NCI-H82 treated with DMSO at 0.1 percent for 48 hours (cell line): Measurements from ENCODE around the gene TERT.

Source experiments
- DNase-seq: peaks from one replicate; lab custom pipeline; 2025; ENCODE audit not compliant: unreplicated experiment; lab: John Stamatoyannopoulos, UW

The TERT gene

DNA sequence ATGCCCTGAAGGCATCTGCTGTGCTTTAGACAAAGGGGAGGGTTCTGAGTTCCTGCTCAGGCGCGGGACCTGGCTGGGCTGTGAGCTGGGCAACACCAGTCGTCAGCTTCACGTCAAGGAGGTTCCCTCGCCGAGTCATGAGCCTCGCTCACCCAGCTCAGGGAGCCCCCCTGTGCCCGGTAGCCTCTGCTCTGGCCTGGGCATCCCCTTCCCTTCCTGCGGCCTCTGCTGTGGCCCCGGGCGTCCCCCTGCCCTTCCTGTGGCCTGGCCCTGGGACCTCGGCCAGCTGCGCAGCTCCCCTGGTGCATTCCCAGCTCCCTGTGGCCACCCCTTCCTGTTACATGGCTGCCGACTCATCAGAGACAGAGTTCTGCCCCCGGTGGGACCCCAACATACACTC, 29.8 kb downstream of the TERT start:
- no peak for DNase-seq

DNA sequence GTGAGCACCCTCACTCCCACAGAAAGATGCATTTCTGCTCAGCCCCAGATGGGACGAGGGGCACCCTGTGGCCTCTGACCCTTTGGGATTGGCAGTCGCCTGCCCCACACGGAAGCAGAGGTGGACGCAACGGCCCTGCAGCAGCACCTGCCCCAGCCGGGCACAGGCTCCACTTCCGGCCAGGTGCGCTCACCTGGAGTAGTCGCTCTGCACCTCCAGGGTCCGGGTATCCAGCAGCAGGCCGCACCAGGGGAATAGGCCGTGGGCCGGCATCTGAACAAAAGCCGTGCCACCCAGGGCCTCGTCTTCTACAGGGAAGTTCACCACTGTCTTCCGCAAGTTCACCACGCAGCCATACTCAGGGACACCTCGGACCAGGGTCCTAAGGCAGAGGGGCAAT, 30.7 kb downstream of the TERT start:
- DNase-seq = no peak

DNA sequence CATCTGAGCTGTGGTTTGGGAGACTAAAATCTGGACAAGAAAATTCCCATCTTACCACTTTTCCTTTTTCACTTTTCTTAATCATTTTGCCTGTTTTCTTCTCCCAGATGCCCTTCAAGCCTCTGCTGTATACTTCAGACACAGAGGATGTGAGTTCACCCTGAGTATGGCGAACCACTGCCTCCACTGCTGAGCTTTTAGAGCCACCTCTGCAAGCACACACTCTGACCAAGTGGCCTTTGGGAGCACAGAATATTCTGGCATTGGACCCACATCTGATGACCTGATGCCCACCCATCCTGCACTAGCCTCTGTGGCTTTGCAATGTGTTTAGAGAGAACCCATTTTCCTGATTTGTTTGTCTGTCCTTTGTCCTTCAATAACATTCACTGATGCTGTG, 32.5 kb downstream of the TERT start:
- DNase-seq = no peak

DNA sequence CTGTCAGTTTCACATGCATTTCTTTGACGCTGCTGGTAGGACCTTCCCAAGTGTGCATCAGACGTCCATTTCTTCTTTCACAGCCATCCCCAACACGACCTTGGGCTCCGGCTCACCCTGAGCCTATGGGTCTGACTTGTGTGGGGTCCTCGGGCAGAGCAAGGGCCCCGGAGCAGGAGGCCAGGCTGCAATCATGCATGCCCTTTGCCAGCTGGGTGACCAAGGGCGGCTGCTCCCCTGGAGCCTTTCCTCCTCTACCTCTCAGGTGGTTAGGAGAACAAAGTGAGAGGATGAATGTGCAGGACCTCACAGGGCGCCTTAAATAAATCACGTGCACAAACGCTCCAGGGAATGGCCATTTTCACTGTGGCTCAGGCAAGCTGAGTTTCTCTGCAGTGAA, 33.2 kb downstream of the TERT start:
- DNase-seq = no peak

DNA sequence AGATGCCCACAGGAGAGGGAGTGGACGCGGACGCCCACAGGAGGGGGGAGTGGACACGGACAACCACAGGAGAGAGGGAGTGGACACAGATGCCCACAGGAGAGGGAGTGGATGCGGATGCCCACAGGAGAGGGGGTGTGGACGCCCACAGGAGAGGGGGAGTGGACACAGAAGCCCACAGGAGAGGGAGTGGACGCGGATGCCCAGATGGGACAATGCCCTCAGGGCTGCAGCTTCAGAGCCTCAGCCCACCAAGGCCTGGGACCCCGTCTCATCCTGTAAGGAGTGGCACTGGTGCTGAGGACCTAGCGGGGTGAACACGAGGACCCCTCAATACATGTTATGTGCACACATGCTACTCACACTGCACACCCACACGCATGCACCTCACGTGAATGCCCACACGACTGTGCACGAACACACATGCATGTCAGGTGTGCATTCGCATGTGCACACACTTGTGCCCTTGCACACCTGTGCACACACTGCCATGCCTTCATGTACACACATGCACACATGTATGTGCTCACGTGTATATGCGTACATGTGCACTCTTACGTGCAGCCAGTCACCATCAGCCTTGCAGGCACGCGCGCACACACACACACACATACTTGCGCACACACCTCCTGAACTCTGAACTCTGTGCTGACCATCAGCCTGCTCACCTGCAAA, 34.9 kb downstream of the TERT start:
- DNase-seq = no peak

DNA sequence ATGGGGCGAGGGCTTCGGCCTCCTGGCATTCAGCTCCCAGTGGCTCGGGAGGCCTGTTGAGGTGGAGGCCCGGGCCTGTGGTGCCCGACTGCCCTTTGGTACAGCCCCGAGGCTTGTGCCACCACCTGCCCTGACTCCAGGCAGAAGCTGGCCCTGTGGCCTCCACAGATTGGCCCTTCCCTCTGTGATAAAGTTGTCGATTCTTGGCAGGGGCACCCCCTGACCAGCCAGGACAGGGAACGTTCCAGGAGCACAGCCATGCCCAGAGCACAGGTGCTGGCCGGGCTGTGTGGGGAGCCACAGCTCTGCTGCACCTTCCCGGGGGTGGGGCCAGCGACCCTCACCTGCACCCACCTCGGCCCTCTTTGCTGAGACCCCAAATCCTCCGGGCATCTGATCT, 37.0 kb downstream of the TERT start:
- DNase-seq = no peak

DNA sequence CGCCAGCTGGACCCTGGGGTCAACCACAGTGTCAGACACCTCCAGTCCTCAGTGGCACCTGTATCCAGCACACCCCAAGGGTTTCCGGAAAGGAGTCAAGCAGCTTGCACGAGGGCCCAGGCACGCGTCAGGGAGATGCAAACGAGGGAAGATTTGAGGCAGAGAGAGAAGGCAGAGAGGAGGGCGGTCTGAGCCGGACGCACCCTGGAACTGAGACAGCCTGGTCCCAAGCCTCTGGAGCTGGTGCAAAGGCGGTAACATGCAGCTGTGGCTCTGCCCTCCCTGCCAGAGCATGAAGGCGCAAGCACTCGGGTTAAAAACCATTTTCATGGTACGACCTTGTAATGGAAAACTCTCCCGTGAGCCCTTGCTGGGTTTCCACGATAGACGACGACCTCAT, 37.5 kb downstream of the TERT start:
- DNase-seq = no peak

DNA sequence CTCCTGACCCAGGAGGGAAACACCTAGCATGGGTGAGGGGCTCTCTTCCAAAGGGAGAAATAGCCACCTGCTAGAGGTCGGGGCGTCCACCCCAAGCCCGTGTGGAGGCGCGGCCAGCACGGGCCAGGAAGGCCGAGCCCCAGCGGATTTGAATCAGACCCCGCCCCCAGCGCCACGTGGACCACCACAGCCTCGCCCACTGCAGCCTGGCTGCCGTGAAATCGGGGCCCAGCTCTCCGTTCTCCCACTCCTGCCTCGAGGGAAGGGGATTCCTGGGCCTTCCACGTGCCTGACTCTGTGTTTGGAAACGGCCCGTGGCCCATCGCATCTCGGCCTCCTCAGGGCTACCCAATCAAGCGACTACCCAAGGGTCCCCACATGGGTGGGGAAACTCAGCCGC, 38.1 kb downstream of the TERT start:
- no peak for DNase-seq

DNA sequence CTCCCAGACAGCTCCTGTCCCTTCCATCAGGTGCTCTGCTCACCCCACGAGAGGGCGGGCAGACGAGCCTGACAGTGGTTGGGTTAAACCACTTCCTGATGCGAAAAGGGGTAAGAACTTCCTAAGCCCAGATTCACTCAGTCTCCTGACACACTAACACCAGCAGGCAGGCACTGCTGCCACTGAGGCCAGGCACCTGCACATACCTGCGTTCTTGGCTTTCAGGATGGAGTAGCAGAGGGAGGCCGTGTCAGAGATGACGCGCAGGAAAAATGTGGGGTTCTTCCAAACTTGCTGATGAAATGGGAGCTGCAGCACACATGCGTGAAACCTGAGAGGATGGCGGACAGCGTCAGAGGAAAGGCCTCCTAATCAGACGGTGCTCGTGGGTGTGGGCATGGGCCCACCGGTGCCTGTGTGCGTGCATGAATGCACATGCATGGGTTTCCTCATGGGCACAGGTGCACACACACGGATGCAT, 39.7 kb downstream of the TERT start:
- no peak for DNase-seq

DNA sequence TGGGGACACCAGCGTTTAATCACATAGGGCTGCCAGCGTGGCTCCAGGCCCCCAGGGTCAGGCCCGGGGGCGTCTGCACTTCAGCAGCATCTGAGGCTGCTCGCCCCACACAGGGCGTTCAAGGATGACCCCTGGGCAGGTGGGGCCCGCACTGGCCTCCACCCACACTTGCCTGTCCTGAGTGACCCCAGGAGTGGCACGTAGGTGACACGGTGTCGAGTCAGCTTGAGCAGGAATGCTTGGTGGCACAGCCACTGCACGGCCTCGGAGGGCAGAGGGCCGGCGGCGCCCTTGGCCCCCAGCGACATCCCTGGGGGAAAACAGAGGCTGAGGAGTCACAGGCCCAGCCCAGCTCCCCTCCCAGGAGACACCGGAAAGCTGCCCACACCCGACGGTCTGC, 40.7 kb downstream of the TERT start:
- DNase-seq = no peak

DNA sequence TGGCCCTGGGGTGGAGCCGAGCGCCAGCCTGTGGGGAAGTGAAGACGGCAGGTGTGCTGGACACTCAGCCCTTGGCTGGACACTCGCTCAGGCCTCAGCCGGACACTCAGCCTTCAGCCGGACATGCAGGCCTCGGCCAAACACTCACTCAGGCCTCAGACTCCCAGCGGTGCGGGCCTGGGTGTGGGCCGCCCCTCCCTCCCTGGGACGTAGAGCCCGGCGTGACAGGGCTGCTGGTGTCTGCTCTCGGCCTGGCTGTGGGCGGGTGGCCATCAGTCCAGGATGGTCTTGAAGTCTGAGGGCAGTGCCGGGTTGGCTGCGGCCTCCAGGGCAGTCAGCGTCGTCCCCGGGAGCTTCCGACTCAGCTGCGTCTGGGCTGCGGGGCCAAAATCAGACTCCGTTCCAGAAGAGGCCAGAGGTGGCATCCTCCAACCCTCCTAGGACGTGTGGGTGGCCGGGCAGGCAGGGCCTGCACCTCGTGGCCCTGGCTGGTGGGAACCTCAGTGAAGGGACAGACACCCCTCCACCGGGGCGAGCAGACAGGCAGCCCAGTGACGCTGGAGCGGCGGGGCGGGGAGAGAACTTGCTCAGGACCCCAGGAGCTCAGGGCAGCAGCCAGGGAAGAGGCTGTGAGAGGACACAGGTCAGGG, 41.3 kb downstream of the TERT start:
- DNase-seq = no peak

DNA sequence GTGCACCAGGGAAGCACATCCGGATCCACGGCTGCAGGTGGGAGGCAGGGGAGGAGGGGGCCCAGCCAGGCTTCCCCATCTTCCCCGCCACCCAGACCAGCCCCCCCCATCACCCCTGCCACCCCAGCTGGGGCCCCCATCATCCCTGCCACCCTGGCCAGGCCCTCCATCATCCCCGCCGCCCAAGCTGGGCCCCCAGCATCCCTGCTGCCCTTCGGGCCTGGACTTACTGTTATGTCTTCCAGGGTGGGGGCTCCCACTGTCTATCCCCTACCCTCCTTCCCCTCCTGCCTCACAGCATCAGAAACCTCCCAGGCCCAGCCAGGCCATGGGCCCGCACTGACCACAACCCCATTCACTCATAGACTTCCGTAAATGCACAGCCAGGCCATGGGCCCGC, 42.2 kb downstream of the TERT start:
- DNase-seq = no peak

DNA sequence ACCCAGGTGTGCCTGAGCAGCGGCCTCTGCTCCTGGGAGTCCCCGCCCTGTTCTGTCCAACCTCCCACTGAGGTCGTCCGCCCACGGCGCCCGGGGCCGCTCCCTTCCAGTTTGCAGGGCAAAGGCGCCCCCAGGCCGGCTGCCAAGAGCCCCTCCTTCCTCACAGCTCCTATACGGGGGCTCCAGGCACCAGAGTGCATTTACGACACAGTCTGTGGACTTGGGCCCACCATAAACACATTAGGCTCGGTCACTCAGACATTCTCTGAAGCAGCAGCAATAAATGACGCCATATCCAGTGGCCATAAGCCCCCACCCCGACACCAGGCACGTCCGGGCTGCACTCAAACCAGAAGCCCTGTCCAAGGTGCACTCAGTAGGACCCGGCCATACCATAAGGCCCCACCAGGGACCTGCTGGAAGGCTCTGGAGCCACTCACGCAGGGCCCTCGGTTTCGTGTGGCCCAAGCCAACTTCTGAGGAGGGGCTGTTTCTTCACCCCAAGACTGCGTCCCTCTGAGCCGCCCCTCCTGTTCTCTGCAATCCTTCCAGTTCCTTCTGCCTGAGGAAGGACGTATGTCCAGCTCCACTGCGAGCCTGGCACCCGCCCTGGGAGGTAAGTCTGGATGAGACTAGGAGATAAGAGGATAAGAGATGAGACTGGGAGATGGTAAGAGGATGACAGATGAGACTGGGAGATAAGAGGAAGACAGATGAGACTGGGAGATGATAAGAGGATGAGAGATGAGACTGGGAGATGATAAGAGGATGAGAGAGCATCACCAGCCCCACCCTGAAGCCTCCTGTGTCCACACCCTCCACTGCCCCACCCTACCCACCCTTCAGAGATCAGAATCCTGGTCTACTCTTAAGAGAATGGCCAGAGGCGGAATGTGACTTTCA, 42.9 kb downstream of the TERT start:
- DNase-seq = peak; percentile 70

DNA sequence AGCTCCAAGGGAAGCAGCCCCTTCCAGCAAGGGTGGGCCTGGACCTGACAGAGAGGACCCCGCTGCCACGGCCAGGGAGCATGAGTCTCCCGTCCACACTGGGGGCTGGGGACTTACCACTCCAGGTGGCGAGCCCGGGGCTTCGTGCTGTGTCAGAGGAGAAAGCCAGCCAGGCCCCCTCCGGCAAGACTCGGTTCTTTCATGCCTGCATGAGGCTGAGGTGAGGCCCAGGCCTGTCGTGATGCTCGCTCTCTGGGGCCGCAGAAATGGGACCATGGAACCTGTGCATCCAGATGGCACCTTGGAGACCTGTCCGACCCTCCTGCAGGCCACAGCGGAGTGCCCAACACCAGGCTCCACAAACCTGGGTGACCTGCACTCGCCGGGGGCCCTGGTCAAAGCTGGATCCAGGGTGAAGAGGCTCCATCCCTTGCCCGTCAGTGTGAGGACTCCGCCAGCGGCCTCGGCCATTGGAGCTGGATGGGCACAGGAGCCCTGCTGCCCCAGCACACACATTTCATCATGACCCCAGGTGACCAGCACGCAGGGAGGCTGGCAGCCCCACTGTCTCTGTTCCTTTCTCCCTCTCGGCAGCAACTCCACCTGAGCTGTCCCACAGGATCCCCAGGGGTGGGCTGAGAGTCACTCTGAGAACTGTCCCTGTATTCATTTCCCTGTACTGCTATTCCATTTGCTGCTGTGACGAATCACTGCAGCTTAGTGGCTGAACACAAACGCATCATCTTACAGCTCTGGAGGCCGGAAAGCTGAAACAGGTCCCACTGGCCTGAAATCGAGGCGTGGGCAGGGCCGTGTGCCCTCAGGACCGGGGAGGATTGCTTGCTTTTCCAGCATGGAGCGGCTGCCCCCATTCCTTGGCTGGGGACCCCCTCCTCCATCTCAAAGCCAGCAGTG, 45.2 kb downstream of the TERT start:
- no peak for DNase-seq

DNA sequence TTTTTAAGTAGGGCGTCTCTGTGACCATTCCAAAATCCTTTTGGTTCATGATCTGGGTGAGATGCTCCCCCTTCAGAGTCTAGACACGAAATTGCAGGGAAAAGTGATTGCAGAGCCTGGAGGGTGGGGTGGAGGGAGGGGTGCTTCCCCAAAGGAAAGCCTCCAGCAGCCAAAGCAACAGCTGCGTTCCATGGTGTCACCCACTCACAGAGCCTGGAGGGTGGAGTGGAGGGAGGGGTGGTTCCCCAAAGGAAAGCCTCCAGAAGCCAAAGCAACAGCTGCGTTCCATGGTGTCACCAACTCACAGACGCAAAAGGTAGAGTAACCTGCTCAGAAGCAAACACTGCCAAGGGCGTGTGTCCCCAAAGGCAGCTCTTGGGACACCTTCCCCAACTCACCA, 47.1 kb downstream of the TERT start:
- no peak for DNase-seq

DNA sequence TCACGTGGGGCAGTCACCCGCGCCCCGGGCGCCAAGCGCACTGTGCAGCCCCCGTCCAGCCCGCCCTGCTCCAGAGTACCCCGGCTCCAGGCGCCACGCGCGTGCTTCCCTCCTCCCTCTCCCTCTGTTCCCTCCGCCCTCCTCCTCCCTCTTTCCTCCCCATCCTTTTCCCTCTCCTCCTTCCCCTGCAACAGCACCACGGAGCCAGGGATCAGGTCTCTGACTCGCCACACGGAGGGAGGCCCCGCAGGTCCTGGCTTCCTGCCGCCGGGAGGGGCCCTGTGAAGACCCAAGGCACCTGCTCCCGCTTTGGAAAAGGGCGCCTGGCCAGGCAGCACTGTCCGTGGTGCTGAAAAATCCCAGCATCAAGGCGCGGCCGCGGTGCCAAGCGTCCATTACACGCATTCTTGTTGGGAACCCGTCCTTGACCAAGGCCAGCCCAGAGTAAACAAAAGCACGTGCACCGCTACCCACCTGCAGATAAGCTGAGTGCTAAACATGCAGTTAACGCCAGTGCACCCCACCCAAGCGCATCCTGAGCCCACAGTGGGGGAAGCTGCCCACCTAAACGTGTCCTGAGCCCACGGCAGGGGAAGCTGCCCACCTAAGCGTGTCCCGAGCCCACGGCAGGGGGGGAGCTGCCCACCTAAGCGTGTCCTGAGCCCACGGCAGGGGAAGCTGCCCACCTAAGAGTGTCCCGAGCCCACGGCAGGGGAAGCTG, 48.0 kb downstream of the TERT start:
- DNase-seq = no peak

DNA sequence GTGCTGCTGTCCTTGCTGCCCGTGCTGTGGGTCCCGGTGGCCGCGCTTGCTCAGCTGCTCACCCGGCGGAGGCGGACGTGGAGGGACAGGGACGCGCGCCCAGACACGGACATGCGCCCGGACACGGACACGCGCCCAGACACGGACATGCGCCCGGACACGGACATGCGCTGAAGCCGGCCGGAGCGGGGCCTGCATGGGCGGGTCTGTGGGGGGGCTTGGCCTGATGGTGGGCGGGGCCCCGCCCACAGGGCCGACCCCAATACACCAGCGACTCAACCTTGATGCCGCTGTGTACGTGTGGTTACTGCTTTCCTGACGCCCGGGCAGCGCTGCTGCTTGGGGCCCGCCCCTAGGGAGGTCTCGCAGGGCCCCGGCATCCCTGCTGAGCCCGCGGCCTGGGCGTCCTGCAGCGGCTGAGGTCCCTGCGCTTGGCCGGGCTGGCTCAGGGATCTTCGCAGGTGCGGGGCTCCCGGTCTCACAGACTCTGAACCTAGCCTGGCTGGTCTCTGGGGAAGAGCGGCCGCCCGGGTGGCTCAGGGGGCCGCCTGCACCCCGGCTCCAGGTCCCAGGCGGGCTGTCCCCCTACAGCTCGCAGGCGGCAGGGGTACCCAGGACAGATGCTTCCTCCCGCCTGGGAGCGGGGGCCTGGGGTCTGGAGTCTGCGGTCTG, 48.8 kb downstream of the TERT start:
- DNase-seq = no peak

DNA sequence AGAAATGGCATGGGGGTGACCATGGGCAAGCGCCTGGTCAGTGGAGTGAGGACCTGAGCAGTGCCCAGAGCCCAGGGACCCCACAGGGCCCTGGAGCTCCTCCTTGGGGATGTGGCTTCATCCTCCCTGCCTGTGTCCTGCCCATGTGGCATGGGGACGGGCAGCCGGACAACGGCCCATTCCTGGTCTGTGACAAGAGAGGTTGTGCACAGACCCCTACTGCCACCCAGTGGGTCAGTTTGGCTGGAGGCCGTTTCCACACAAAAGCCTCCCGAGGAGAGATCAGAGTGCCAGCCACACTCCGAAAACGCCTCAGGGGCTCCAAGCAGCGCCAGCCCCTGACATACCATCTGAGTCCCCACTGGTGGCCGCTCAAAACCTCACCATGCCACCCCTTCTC, 49.9 kb downstream of the TERT start:
- no peak for DNase-seq

DNA sequence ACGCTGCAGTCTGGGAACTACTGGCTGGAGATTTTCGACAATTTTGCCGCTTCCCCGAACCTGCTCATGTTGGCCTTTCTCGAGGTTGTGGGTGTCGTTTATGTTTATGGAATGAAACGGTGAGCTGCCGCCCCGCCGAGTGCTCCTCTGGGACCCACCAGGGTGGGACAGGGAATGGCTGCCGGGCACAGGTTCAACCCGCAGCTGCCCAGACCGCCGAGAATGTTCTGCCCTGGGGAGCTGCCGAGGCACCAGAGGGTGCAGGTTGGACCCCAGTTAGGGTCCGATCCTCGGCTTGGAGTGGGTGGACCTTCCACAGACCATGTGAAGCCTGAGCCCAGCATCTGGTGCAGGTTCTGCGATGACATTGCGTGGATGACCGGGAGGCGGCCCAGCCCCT, 50.6 kb downstream of the TERT start:
- DNase-seq = no peak
